GM19372 (cell line): ENCODE data around the gene SMURF2.
"Not testable (repeated sequence)": the region's sequence is repeated elsewhere in the genome, so short reads cannot be mapped to it uniquely, and the experiment has no call there.

Experiments
- ATAC-seq: cut with Tn5 transposase; IDR thresholded peaks from one replicate; pipeline ENCODE4 v1.9.1; 2021; ENCODE audit warnings: mild to moderate bottlenecking, low read depth, moderate library complexity; ENCODE audit not compliant: unreplicated experiment

The SMURF2 gene

GRCh38 chr17:64632606-64633005, 29.5 kb downstream of the SMURF2 start:
- no peak for ATAC-seq

GRCh38 chr17:64632194-64632593, 29.9 kb downstream of the SMURF2 start:
- ATAC-seq = no peak

- no peak for ATAC-seq
Measured at GRCh38 chr17:64630309-64631223, 31.5 kb downstream of the SMURF2 start.

GRCh38 chr17:64628641-64629040, 33.5 kb downstream of the SMURF2 start:
- ATAC-seq = peak; percentile 59

GRCh38 chr17:64627797-64628196, 34.3 kb downstream of the SMURF2 start:
- ATAC-seq = no peak

- no peak for ATAC-seq
Measured at GRCh38 chr17:64626827-64627226, 35.3 kb downstream of the SMURF2 start.

GRCh38 chr17:64625541-64625940, 36.6 kb downstream of the SMURF2 start:
- no peak for ATAC-seq

GRCh38 chr17:64622931-64623654, 39.0 kb downstream of the SMURF2 start:
- ATAC-seq = no peak

GRCh38 chr17:64621772-64622171, 40.3 kb downstream of the SMURF2 start:
- no peak for ATAC-seq

GRCh38 chr17:64618848-64619247, 43.3 kb downstream of the SMURF2 start:
- ATAC-seq = no peak

- no peak for ATAC-seq
Measured at GRCh38 chr17:64617125-64617780, 44.9 kb downstream of the SMURF2 start.

- no peak for ATAC-seq
Measured at GRCh38 chr17:64615028-64615677, 47.0 kb downstream of the SMURF2 start.

GRCh38 chr17:64614266-64615027, 47.7 kb downstream of the SMURF2 start:
- ATAC-seq = no peak

- no peak for ATAC-seq
Measured at GRCh38 chr17:64611369-64611768, 50.7 kb downstream of the SMURF2 start.

GRCh38 chr17:64610244-64610643, 51.9 kb downstream of the SMURF2 start:
- not testable (repeated sequence) for ATAC-seq

GRCh38 chr17:64608571-64608981, 53.5 kb downstream of the SMURF2 start:
- ATAC-seq = no peak

- ATAC-seq = no peak
Measured at GRCh38 chr17:64607862-64608565, 54.1 kb downstream of the SMURF2 start.

- ATAC-seq = not testable (repeated sequence)
Measured at GRCh38 chr17:64604532-64604931, 57.6 kb downstream of the SMURF2 start.

- ATAC-seq = no peak
Measured at GRCh38 chr17:64603987-64604386, 58.1 kb downstream of the SMURF2 start.
